Measurements from ENCODE around the gene NOSIP. TPM values are rescaled to one million over a fixed set of nuclear protein-coding genes. Genes with fewer than 3 reads are reported as not detected.

NOSIP gene
- total RNA-seq, 3 donors from 2014 or later, result 86.0 to 89.6 (median 87.0) TPM

- H3K4me3 Mint-ChIP-seq, result no peak overlapping the region
- H3K27me3 Mint-ChIP-seq (ENCODE audit: low read depth), result no peaks in the 10 kb centered on the region
- H3K9me3 Mint-ChIP-seq, result no peaks in the 10 kb centered on the region
- ATAC-seq (peak; percentile 77 to 82), DNase-seq (peak; percentile 78)
- H3K36me3 Mint-ChIP-seq (ENCODE audit: insufficient read depth), result no peaks in the 10 kb centered on the region
- peaks cover 31% of the 10 kb centered on the region for H3K4me1 Mint-ChIP-seq (ENCODE audit: low read depth)
These were observed 73.7 kb downstream of the NOSIP start for GRCh38 chr19:49506575-49507105.

Other genes starting within 250 kb of the NOSIP start
- 100 to 1,000 TPM in 2 of 3 donors, 10 to 100 TPM in 1; 99.6 to 116 (median 106) TPM for gene CD37, start 245.2 kb downstream of the NOSIP start, total RNA-seq
- under 1 TPM in 2 of 3 donors, not detected in 1; 0.16 to 0.33 TPM for gene TEAD2, start 218.1 kb downstream of the NOSIP start, total RNA-seq
- not detected for gene DKKL1, start 216.7 kb downstream of the NOSIP start, total RNA-seq
- gene KASH5, start 192.3 kb downstream of the NOSIP start, total RNA-seq, result under 1 TPM; 0.24 to 0.48 (median 0.27) TPM
- gene PTH2, start 157.1 kb downstream of the NOSIP start, total RNA-seq, result not detected
- not detected for gene GFY, start 155.2 kb downstream of the NOSIP start, total RNA-seq
- under 1 TPM in 2 of 3 donors, not detected in 1; 0.08 to 0.13 TPM for gene SLC17A7, start 139.0 kb downstream of the NOSIP start, total RNA-seq
- 100 to 1,000 TPM in 2 of 3 donors, 10 to 100 TPM in 1; 95.0 to 105 (median 105) TPM for gene PIH1D1, start 128.7 kb downstream of the NOSIP start, total RNA-seq
- gene ALDH16A1, start 127.3 kb downstream of the NOSIP start, total RNA-seq, result 10 to 100 TPM; 35.4 to 42.9 (median 35.8) TPM
- 10 to 100 TPM; 52.3 to 64.8 (median 56.9) TPM for gene FLT3LG, start 106.3 kb downstream of the NOSIP start, total RNA-seq
- 1,000 to 10,000 TPM; 4,599 to 4,940 (median 4,852) TPM for gene RPL13A, start 92.9 kb downstream of the NOSIP start, total RNA-seq
- gene RPS11, start 84.1 kb downstream of the NOSIP start, total RNA-seq, result 1,000 to 10,000 TPM; 2,890 to 3,149 (median 2,904) TPM
- gene FCGRT, start 67.9 kb downstream of the NOSIP start, total RNA-seq, result 1 to 10 TPM; 5.8 to 9.5 (median 8.9) TPM
- gene RCN3, start 52.6 kb downstream of the NOSIP start, total RNA-seq, result 1 to 10 TPM; 2.4 to 4.0 (median 3.5) TPM
- 1 to 10 TPM; 1.0 to 1.4 (median 1.3) TPM for gene PRRG2, start 760 bp upstream of the NOSIP start, total RNA-seq
- gene PRR12, start 10.6 kb upstream of the NOSIP start, total RNA-seq, result 10 to 100 TPM; 28.0 to 33.1 (median 28.7) TPM
- 1 to 10 TPM; 2.3 to 3.8 (median 3.5) TPM for gene RRAS, start 59.6 kb upstream of the NOSIP start, total RNA-seq
- gene SCAF1, start 61.7 kb upstream of the NOSIP start, total RNA-seq, result 10 to 100 TPM; 81.7 to 82.9 (median 82.5) TPM
- gene IRF3, start 85.3 kb upstream of the NOSIP start, total RNA-seq, result 100 to 1,000 TPM; 140 to 160 (median 148) TPM
- gene BCL2L12, start 85.4 kb upstream of the NOSIP start, total RNA-seq, result 10 to 100 TPM; 64.6 to 71.2 (median 71.1) TPM
- 100 to 1,000 TPM; 692 to 815 (median 725) TPM for gene PRMT1, start 96.7 kb upstream of the NOSIP start, total RNA-seq
- 10 to 100 TPM; 16.3 to 20.8 (median 17.2) TPM for gene ADM5, start 109.0 kb upstream of the NOSIP start, total RNA-seq
- gene CPT1C, start 110.6 kb upstream of the NOSIP start, total RNA-seq, result 1 to 10 TPM in 1 of 3 donors, under 1 TPM in 2; 0.60 to 1.2 (median 0.95) TPM
- gene TSKS, start 182.8 kb upstream of the NOSIP start, total RNA-seq, result 1 to 10 TPM in 1 of 3 donors, under 1 TPM in 1, not detected in 1; 0.40 to 1.2 TPM
- 10 to 100 TPM; 63.6 to 73.6 (median 71.5) TPM for gene AP2A1, start 186.4 kb upstream of the NOSIP start, total RNA-seq
- gene FUZ, start 232.7 kb upstream of the NOSIP start, total RNA-seq, result 10 to 100 TPM; 15.6 to 19.9 (median 18.5) TPM
- gene MED25, start 237.7 kb upstream of the NOSIP start, total RNA-seq, result 10 to 100 TPM; 44.1 to 51.0 (median 47.2) TPM

Data from activated T-cell treated with anti-CD3 and anti-CD28 coated beads, Interleukin-2, amount 50 U/mL, for 4 hours (primary cell).